Endothelial cell of umbilical vein (primary cell): ENCODE data around the gene KLK3.

Experiments used
- CTCF ChIP-seq, 2 donors: IDR thresholded peaks; 1 replicate in 1 of 2; 2 replicates in 1 of 2; pipeline ENCODE4 v1.5.1; 2011; ENCODE audit warnings: low read length in 2 of 2, mild to moderate bottlenecking in 2 of 2, moderate library complexity in 2 of 2, control low read depth in 1 of 2, inconsistent platforms in 1 of 2, low read depth in 1 of 2; ENCODE audit not compliant: insufficient read depth in 1 of 2; ENCODE audit errors: extremely low read depth in 1 of 2
- JUN ChIP-seq: IDR thresholded peaks from 2 replicates; pipeline ENCODE4 v1.6.1; 2011; ENCODE audit warnings: borderline replicate concordance, low read depth; ENCODE audit not compliant: insufficient read length, insufficient read depth
- MAX ChIP-seq: IDR thresholded peaks from 2 replicates; pipeline ENCODE4 v1.6.1; 2011; ENCODE audit not compliant: insufficient read depth, insufficient read length
- POLR2A ChIP-seq: IDR thresholded peaks from 2 replicates; pipeline ENCODE4 v1.6.1; 2012; ENCODE audit warnings: low read depth, mild to moderate bottlenecking, control low read depth, low read length
- POLR2AphosphoS5 ChIP-seq: IDR thresholded peaks from 2 replicates; pipeline ENCODE4 v1.6.1; 2012; ENCODE audit warnings: low read depth, mild to moderate bottlenecking, control low read depth, low read length, moderate library complexity; ENCODE audit not compliant: insufficient read depth

- TF ChIP-seq POLR2A (no peak), CTCF (IDR thresholded peaks at IDR 0.05; ENCODE audit: extremely low read depth in 1 of 2, insufficient read depth in 1 of 2, low read depth in 1 of 2, low read length in 2 of 2) (no peak), MAX (no peak), POLR2AphosphoS5 (no peak), JUN (no peak)
Observed at GRCh38 chr19:50897191-50897607, 42.5 kb downstream of the KLK3 start.
